Stimulated activated CD4-positive, alpha-beta T cell treated with anti-CD3 and anti-CD28 coated beads, TNF-alpha, amount 100 ng/mL, for 1 hour (primary cell): ENCODE results near the gene NFKBIB.
A peak's percentile ranks its signal among the peaks of the same experiment; 100 is the strongest.
"Not testable (repeated sequence)": the region's sequence is repeated elsewhere in the genome, so short reads cannot be mapped to it uniquely, and the experiment has no call there.

ENCODE experiments used
- DNase-seq, 3 donors: peaks; one replicate each; pipeline ENCODE4 v3.0.0-alpha.2; 2020; ENCODE audit warnings: low read depth in 3 of 3, low spot score in 1 of 3

Gene NFKBIB

GRCh38 chr19:38875656-38876395 is 23.9 kb upstream of the NFKBIB start:
- DNase-seq = no peak

GRCh38 chr19:38877781-38878574 is 21.8 kb upstream of the NFKBIB start, which contains the start of gene RINL:
Gene RINL (minus strand): TSS chr19:38878275. CDS start chr19:38876742, 1,533 bp downstream.
- peak; percentile 25 to 54 (median 42) for DNase-seq

- no peak for DNase-seq
Measured at GRCh38 chr19:38878575-38879399, 21.0 kb upstream of the NFKBIB start.

- no peak for DNase-seq
Measured at GRCh38 chr19:38879400-38879751, 20.4 kb upstream of the NFKBIB start.

GRCh38 chr19:38880076-38880881 is 19.5 kb upstream of the NFKBIB start:
- no peak for DNase-seq

GRCh38 chr19:38880882-38881609 is 18.7 kb upstream of the NFKBIB start:
- DNase-seq = no peak

GRCh38 chr19:38883286-38883685 is 16.5 kb upstream of the NFKBIB start:
- no peak for DNase-seq

GRCh38 chr19:38884691-38885090 is 15.1 kb upstream of the NFKBIB start:
- DNase-seq = not testable (repeated sequence)

GRCh38 chr19:38888876-38889275 is 10.9 kb upstream of the NFKBIB start:
- DNase-seq = no peak

- DNase-seq = no peak
Measured at GRCh38 chr19:38889803-38890202, 10.0 kb upstream of the NFKBIB start.

GRCh38 chr19:38890686-38891085 is 9.1 kb upstream of the NFKBIB start:
- DNase-seq = no peak

GRCh38 chr19:38891771-38892170 is 8.0 kb upstream of the NFKBIB start:
- no peak for DNase-seq

GRCh38 chr19:38892841-38893240 is 6.9 kb upstream of the NFKBIB start:
- DNase-seq = no peak

GRCh38 chr19:38893341-38893771 is 6.4 kb upstream of the NFKBIB start:
- no peak for DNase-seq

GRCh38 chr19:38894968-38895367 is 4.8 kb upstream of the NFKBIB start:
- no peak for DNase-seq

GRCh38 chr19:38898788-38899446 is 852 bp upstream of the NFKBIB start:
- DNase-seq = no peak

GRCh38 chr19:38900202-38900629 is 447 bp downstream of the NFKBIB start:
- DNase-seq = no peak

- DNase-seq = no peak
Measured at GRCh38 chr19:38900743-38901190, 998 bp downstream of the NFKBIB start.

- no peak for DNase-seq
Measured at GRCh38 chr19:38901683-38902082, 1.9 kb downstream of the NFKBIB start.
